ENCODE measurements around the gene SCP2. TPM values are rescaled to one million over a fixed set of nuclear protein-coding genes. Genes with fewer than 3 reads are reported as not detected.

The SCP2 gene
- total RNA-seq, 1 experiment from 2014 or later, result 73.2 TPM

DNA sequence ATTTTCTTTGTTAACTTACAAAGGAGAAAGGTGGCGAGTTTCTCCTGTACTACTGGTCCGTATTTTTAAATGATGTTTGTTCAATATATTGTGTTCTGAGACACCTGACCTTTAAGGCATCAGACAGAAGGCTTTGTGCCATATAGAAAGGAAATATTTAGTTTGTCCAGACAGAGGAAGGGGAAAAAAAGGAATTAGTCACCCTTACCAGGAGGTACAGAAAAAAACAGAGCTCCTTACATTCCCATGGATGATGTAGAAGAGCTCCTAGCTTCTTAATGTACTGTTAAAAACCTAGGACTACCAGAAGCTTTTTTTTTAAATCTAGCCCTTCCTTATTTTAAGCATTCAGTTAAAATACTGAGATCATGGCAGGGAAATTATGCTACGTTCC is 122.5 kb downstream of the SCP2 start:
- no peak overlapping the region for H3K4me3 ChIP-seq (ENCODE audit: low read depth, low read length, poor library complexity, severe bottlenecking)
- no peaks in the 10 kb centered on the region for H3K9me3 ChIP-seq (ENCODE audit: low read depth, low read length, poor library complexity, severe bottlenecking)
- intact Hi-C loops (cut with micrococcal nuclease; ENCODE audit: unreplicated experiment), result no loop called here
- TF ChIP-seq, protein P1, sequence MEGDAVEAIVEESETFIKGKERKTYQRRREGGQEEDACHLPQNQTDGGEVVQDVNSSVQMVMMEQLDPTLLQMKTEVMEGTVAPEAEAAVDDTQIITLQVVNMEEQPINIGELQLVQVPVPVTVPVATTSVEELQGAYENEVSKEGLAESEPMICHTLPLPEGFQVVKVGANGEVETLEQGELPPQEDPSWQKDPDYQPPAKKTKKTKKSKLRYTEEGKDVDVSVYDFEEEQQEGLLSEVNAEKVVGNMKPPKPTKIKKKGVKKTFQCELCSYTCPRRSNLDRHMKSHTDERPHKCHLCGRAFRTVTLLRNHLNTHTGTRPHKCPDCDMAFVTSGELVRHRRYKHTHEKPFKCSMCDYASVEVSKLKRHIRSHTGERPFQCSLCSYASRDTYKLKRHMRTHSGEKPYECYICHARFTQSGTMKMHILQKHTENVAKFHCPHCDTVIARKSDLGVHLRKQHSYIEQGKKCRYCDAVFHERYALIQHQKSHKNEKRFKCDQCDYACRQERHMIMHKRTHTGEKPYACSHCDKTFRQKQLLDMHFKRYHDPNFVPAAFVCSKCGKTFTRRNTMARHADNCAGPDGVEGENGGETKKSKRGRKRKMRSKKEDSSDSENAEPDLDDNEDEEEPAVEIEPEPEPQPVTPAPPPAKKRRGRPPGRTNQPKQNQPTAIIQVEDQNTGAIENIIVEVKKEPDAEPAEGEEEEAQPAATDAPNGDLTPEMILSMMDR (conservative IDR thresholded peaks at IDR 0.05; ENCODE audit: low read depth, low read length), result no peak
- no peak for TF ChIP-seq EZH2 (IDR thresholded peaks at IDR 0.05; ENCODE audit: borderline replicate concordance, low read depth, low read length, poor library complexity, severe bottlenecking)
- no peak for DNase-seq (ENCODE audit: low spot score)
- H3K27ac ChIP-seq (ENCODE audit: low read depth, low read length, poor library complexity, severe bottlenecking), result no peak overlapping the region
- POLR2A ChIA-PET (ENCODE audit: low non-redundant PET), result no interaction called here
- CTCF ChIA-PET, result no interaction called here
- H3K27me3 ChIP-seq (replicated peaks; ENCODE audit: insufficient read depth, low read depth, low read length, poor library complexity), result no peaks in the 10 kb centered on the region
- BruUV-seq (replicated peaks), result no TSS peak
- H3K4me1 ChIP-seq (ENCODE audit: insufficient read depth, low read length, poor library complexity, severe bottlenecking), result peaks cover 54% of the 10 kb centered on the region
- no peaks in the 10 kb centered on the region for H3K36me3 ChIP-seq (ENCODE audit: insufficient read depth, low read length, poor library complexity, severe bottlenecking)

DNA sequence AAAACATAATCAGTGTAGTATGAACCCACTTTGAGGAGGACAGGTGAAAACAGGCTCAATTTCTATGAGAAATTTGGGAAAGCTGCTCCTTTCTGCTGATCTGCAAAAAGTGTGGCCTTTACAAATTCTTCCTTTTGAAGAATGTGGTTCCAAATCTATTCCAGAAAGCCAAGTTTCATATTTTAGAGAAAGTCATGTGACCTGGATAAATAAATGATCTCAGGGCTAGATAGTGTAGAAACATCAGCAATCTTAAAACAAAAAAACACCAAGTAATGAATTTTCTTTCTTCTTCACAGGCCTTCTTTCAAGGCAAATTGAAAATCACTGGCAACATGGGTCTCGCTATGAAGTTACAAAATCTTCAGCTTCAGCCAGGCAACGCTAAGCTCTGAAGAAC is 123.2 kb downstream of the SCP2 start:
- POLR2A ChIA-PET (ENCODE audit: low non-redundant PET), result no interaction called here
- TF ChIP-seq EZH2 (IDR thresholded peaks at IDR 0.05; ENCODE audit: borderline replicate concordance, low read depth, low read length, poor library complexity, severe bottlenecking), result no peak
- TF ChIP-seq, protein P1 (conservative IDR thresholded peaks at IDR 0.05; ENCODE audit: low read depth, low read length), result no peak
- CTCF ChIA-PET, result no interaction called here
- BruUV-seq (replicated peaks), result no TSS peak
- Histone ChIP-seq H3K4me3 (ENCODE audit: low read depth, low read length, poor library complexity, severe bottlenecking) (no peak overlapping the region), H3K9me3 (ENCODE audit: low read depth, low read length, poor library complexity, severe bottlenecking) (no peaks in the 10 kb centered on the region), H3K4me1 (ENCODE audit: insufficient read depth, low read length, poor library complexity, severe bottlenecking) (peaks cover 54% of the 10 kb centered on the region), H3K27ac (ENCODE audit: low read depth, low read length, poor library complexity, severe bottlenecking) (no peak overlapping the region), H3K27me3 (replicated peaks; ENCODE audit: insufficient read depth, low read depth, low read length, poor library complexity) (no peaks in the 10 kb centered on the region), H3K36me3 (ENCODE audit: insufficient read depth, low read length, poor library complexity, severe bottlenecking) (no peaks in the 10 kb centered on the region)
- DNase-seq (ENCODE audit: low spot score), result no peak
- intact Hi-C loops (cut with micrococcal nuclease; ENCODE audit: unreplicated experiment), result no loop called here

DNA sequence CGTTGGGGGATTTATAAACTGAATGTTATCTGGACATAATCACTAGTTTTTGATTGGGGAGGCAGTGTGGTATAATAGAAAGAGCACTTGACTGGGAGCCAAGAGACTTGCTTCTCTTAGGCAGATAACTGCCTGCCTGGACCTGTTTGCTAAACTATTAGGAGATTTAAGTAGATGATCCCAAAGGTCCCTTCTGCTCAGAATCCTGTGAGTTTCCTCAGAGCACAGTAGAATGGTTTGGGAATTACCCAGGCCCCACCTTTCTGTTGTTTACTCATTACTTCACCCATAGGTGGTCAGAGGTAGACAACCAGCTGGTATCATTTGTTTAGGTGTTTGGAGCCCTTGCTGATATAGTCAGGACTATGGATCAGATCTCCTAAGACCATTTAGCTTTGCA is 124.6 kb downstream of the SCP2 start:
- Histone ChIP-seq H3K4me3 (ENCODE audit: low read depth, low read length, poor library complexity, severe bottlenecking) (no peak overlapping the region), H3K27me3 (replicated peaks; ENCODE audit: insufficient read depth, low read depth, low read length, poor library complexity) (no peaks in the 10 kb centered on the region), H3K9me3 (ENCODE audit: low read depth, low read length, poor library complexity, severe bottlenecking) (no peaks in the 10 kb centered on the region), H3K4me1 (ENCODE audit: insufficient read depth, low read length, poor library complexity, severe bottlenecking) (peaks cover 49% of the 10 kb centered on the region), H3K36me3 (ENCODE audit: insufficient read depth, low read length, poor library complexity, severe bottlenecking) (no peaks in the 10 kb centered on the region), H3K27ac (ENCODE audit: low read depth, low read length, poor library complexity, severe bottlenecking) (no peak overlapping the region)
- intact Hi-C loops (cut with micrococcal nuclease; ENCODE audit: unreplicated experiment), result no loop called here
- TF ChIP-seq, protein P1 (conservative IDR thresholded peaks at IDR 0.05; ENCODE audit: low read depth, low read length), result no peak
- TF ChIP-seq EZH2 (IDR thresholded peaks at IDR 0.05; ENCODE audit: borderline replicate concordance, low read depth, low read length, poor library complexity, severe bottlenecking), result no peak
- ChIA-PET CTCF (no interaction called here), POLR2A (ENCODE audit: low non-redundant PET) (no interaction called here)
- no TSS peak for BruUV-seq (replicated peaks)
- no peak for DNase-seq (ENCODE audit: low spot score)

Measured in A673 (cell line).